HG03135 (cell line): ENCODE measurements around the gene VTI1A.

Experiments
- ATAC-seq: cut with Tn5 transposase; IDR thresholded peaks from one replicate; pipeline ENCODE4 v1.9.1; 2021; ENCODE audit warnings: mild to moderate bottlenecking, moderate library complexity; ENCODE audit not compliant: unreplicated experiment

VTI1A gene

DNA sequence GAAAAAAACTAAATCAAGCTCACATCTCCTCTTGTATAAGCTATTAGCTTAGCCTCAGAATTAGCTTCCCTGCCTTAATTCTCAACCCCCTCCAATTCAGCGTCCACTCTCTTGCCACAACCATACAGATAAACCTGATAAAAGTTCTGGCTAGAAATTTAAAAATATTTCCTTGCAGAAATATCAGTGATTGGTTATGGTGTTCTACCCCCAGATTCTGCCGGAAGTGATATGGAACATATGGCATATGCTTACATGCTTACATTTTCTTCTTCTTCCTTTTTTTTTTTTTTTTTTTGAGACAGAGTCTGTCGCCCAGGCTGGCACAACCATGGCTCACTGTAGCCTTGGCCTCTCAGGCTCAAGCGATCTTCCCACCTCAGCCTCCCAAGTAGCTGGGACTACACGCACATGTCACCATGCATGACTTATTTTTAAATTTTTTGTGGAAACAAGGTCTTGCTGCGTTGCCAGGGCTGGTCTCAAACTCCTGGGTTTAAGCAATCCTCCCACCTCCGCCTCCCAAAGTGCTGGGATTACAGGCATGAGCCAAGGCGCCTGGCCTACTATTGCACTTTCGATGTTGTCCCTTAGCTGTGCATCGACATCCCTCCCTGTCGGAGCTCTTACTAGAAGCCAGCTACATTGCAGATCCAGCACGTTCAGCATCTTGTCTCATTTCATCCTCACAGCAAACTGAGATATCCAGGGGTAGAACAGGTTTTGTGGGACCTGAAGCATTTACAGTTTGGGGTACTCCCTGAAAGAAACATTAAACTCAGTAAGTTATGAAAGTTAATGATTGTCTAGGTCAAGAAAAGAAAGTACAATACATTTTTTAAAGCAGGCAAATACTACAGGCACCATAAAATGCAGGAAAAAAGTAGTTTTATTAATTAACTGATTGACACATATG, 297.4 kb downstream of the VTI1A start:
- no peak for ATAC-seq

- ATAC-seq = no peak
Measured at GRCh38 chr10:112746329-112746728, 299.3 kb downstream of the VTI1A start.

DNA sequence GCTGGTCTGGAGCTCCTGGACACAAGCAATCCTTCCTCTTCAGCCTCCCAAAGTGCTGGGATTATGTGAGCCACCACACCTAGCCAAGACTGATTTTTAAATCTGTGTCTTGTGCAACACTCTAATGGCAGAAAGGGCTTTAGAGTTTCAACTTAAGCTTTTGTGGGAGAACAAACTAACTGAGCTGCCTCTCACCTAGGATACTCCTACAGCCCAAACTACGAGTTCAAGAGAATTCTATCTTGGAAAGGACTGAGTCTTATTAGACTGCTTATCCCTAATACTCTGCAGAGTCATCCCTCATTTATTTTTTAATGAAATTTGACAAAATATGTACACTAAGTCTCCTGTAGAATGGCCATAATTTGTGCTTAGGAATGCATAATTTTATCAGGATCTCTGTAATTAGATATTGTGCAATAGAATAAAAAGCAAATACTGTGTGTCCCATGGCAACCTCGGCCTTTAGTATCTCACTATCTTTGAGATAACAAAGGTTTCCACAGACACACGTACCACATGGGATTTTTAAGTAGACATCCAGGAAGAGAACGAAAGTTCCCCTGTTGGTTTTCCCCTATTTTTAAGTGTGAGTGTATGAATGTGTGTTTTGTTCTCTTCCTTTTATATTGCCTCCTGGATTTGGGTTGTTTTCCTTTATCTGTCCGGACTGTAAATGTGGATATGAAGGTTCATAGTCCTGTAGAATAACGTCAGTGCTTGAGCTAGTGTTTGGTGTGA, 303.6 kb downstream of the VTI1A start:
- no peak for ATAC-seq

DNA sequence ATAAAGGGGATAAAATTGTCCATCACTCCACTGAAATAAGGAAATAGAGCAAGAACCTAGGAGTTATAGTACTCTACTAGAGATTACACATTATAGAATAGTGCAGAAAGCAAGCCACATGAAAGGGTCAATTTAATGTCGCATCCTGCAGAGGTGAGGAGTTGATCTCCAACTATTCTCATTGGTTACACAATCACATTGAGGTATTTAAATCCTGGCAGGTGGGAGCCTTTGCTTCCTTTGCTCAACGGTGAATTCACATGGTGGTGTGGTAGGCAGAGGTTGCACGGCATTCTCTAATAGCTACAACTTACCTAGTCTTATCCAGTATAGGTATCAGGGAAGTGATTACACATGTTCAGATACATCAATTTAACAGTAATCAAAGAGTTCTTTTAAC, 304.6 kb downstream of the VTI1A start:
- no peak for ATAC-seq

- no peak for ATAC-seq
Measured at GRCh38 chr10:112752288-112752687, 305.3 kb downstream of the VTI1A start.

DNA sequence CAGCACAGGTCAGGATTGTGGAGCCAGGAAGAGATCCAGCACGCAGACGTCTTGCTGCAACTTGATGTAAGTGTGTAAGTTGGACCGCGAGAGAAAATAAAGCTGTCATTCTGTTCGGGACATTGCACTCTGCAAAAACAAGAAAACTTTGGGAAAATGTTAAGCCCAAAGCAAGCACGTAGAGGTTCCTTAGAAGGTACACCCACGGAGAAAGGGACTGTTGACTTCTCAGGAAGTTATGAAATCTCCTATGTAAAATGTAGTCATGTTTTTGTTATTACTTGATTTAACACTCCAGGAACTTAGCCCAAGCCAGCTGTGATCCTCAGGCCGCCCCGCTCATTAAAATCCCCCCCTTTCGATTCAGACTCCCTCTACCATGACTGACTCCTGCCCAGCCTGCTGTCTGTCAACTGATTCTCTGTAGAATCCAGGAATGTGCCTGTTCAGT, 307.0 kb downstream of the VTI1A start:
- ATAC-seq = no peak

- ATAC-seq = no peak
Measured at GRCh38 chr10:112755446-112756234, 308.6 kb downstream of the VTI1A start.

GRCh38 chr10:112756235-112756527, 309.2 kb downstream of the VTI1A start:
- ATAC-seq = no peak

DNA sequence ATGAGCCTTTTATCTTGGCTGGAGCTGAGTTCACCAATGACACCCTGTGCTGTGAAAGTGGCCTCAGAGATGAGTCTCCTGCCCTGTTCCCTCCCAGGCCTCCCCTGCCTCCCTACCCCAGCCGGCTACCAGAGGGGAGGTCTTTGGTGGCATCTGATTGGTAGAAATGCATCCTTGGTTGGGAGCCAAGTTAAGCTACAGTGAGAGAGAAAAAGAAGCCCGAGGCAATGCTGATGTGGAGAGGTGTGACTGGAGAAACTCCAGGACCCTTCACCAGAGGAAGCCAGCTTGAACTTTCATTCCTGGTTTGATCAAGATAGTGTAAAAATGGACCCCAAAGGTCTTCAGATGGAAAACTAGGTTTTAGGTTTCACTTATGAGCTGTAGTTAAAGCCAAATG, 311.9 kb downstream of the VTI1A start:
- ATAC-seq = no peak

- no peak for ATAC-seq
Measured at GRCh38 chr10:112759496-112759895, 312.5 kb downstream of the VTI1A start.

DNA sequence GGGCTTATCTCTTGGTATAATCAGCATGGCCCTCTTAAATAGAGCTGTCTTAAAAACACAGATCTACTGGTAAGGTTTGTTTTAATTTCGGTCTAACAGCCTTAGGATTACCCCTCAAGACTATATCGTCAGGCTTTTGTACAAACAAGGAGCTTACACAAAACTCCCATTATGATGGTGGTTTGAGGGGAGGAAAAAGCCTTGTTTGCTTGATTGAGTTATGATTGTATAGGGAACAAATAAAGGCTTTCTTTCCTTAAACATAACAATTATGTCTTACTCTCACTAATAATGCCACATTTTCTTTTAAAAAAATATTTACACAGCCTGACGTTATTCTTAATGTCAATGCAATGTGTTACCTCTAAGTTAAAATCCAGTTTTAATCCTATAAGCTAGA, 314.2 kb downstream of the VTI1A start:
- no peak for ATAC-seq

DNA sequence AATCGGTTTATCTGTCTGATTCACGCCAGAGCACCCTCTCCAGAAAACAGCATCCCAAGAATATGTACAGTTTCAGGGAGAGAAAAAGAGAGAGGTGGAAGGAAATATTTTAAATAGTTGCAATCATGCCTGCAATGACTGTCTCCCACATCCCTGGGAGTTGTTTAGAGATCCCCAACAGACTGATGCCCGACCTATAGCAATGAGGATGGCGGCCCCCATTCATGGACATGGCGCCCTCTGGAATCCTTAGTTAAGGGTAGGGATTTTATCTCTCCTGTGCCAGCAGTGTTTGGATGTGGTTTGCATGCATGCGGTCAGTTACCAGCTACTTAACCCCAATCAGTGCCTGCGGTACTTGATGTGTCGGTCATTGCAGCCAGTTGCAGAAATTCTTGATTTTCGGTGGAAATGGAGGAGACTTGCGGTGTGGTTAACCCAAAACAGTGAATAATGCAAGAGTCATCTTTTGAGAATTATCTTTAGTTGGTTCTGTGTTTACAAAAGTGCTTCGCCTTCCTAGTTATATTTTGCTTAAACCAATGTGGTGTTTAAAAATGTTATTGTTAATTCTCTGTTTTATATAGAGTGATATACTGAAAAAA, 317.0 kb downstream of the VTI1A start:
- ATAC-seq = no peak

GRCh38 chr10:112765717-112766235, 318.8 kb downstream of the VTI1A start:
- ATAC-seq = no peak

- ATAC-seq = no peak
Measured at GRCh38 chr10:112766636-112767035, 319.6 kb downstream of the VTI1A start.

DNA sequence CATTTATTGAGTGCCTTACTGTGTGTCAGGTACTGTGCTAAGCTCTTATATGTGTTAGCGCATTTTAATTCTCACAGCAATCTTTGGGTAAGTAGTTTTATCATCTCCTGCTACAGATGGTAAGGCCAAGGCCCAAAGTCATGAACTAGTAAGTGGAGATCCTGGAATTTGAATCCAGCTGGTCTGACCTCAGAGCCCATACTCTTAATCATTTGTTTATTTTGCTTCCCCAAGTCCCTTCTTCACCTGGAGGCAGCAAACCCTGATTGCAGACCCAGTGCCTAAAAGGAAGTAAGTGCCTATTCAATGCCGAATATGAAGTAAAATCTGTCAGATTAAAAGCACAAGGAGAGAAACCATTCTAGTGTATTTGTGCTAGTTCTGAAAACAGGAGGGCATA, 320.1 kb downstream of the VTI1A start:
- ATAC-seq = no peak

GRCh38 chr10:112768121-112768520, 321.1 kb downstream of the VTI1A start:
- ATAC-seq = no peak

DNA sequence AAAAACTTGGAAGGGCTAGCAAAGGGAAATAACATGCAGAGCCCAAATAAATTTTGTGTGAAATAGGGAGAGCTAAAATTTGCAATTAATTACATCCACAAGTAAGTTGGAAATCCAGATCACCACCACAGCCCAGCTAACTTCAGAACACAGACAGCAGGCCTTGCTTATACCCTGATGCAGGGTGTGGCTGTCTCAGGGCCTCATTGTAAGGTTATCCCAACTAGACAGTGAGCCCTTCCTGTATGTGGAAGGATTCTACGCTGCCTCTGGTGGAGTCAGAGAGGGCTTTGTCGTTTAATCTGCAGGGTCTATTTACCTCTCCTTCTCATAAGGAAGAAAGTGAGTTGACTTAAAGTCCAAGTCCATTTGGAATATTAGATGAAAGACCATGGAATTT, 322.1 kb downstream of the VTI1A start:
- ATAC-seq = no peak

DNA sequence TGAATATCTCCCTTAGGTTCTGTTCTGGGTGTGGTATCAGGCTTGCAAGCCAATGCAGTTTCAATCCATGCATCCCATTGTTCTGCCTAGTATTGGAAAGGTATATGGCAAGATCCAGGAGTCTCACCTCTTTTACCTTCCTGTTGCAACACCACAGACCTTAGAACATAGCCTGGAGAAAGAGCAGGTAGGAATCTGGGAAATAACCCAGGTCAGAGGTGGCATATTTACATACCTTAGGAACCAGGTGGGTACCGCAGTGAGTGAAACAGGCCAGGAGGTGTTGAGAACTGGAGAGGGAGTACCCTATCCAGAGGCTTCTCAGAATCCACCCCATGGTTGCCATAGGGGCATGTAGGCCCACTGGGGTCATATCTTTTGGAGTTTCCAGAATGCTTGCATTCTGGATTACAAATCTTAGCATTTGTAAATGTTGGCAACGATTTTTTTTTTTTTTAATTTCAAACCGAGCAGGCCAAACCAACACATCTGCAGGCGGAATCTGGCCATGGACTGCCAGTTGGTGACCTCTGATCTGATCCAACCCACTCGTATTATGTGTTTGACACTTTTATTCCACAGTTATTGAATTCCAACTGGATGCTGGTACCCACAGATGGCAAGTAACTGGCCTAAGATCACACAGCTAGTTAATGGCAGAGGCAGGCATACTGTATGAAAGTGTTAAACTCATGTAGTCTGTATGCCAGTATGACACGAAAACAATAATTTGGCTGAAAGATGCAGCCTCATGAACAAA, 322.8 kb downstream of the VTI1A start:
- no peak for ATAC-seq

GRCh38 chr10:112771733-112772132, 324.7 kb downstream of the VTI1A start:
- ATAC-seq = no peak

GRCh38 chr10:112773783-112774182, 326.8 kb downstream of the VTI1A start:
- no peak for ATAC-seq
